ENCODE measurements around the gene DDX39A. TPM values are rescaled to one million over a fixed set of nuclear protein-coding genes. Genes with fewer than 3 reads are reported as not detected.
"Not testable (repeated sequence)": the region's sequence is repeated elsewhere in the genome, so short reads cannot be mapped to it uniquely, and the experiment has no call there.

Gene DDX39A
- total RNA-seq, 1 donor from 2014 or later: 66.9 TPM

- Mint-ChIP-seq H3K27me3 (no peaks in the 10 kb centered on the region), H3K36me3 (ENCODE audit: insufficient read depth) (no peaks in the 10 kb centered on the region), H3K4me1 (ENCODE audit: low read depth) (peaks cover 7% of the 10 kb centered on the region), H3K27ac (no peak overlapping the region), H3K4me3 (ENCODE audit: low read depth) (no peak overlapping the region), H3K9me3 (ENCODE audit: low read depth) (no peaks in the 10 kb centered on the region)
- TF ChIP-seq CTCF (IDR thresholded peaks at IDR 0.05; ENCODE audit: unreplicated experiment): no peak
- DNase-seq (ENCODE audit: low spot score, unreplicated experiment): no peak
Observed at GRCh38 chr19:14377883-14378328, 41.2 kb downstream of the DDX39A start.

GRCh38 chr19:14375582-14376291 is 43.4 kb downstream of the DDX39A start:
- H3K9me3 Mint-ChIP-seq (ENCODE audit: low read depth): no peaks in the 10 kb centered on the region
- no peak for DNase-seq (ENCODE audit: low spot score, unreplicated experiment)
- TF ChIP-seq CTCF (IDR thresholded peaks at IDR 0.05; ENCODE audit: unreplicated experiment): no peak
- H3K4me3 Mint-ChIP-seq (ENCODE audit: low read depth): no peak overlapping the region
- no peaks in the 10 kb centered on the region for H3K27me3 Mint-ChIP-seq
- H3K27ac Mint-ChIP-seq: no peak overlapping the region
- peaks cover 6% of the 10 kb centered on the region for H3K4me1 Mint-ChIP-seq (ENCODE audit: low read depth)
- H3K36me3 Mint-ChIP-seq (ENCODE audit: insufficient read depth): no peaks in the 10 kb centered on the region

- Mint-ChIP-seq H3K9me3 (ENCODE audit: low read depth) (no peaks in the 10 kb centered on the region), H3K36me3 (ENCODE audit: insufficient read depth) (no peaks in the 10 kb centered on the region), H3K4me1 (ENCODE audit: low read depth) (peaks cover 6% of the 10 kb centered on the region), H3K27ac (no peak overlapping the region), H3K4me3 (ENCODE audit: low read depth) (no peak overlapping the region), H3K27me3 (no peaks in the 10 kb centered on the region)
- no peak for DNase-seq (ENCODE audit: low spot score, unreplicated experiment)
- no peak for TF ChIP-seq CTCF (IDR thresholded peaks at IDR 0.05; ENCODE audit: unreplicated experiment)
Observed at GRCh38 chr19:14375055-14375581, 44.0 kb downstream of the DDX39A start.

GRCh38 chr19:14374313-14374712 is 44.8 kb downstream of the DDX39A start:
- not testable (repeated sequence) for DNase-seq (ENCODE audit: low spot score, unreplicated experiment); H3K27ac Mint-ChIP-seq; H3K27me3 Mint-ChIP-seq; H3K36me3 Mint-ChIP-seq (ENCODE audit: insufficient read depth); H3K4me3 Mint-ChIP-seq (ENCODE audit: low read depth); H3K9me3 Mint-ChIP-seq (ENCODE audit: low read depth); H3K4me1 Mint-ChIP-seq (ENCODE audit: low read depth)

- H3K36me3 Mint-ChIP-seq (ENCODE audit: insufficient read depth); H3K4me3 Mint-ChIP-seq (ENCODE audit: low read depth); H3K27me3 Mint-ChIP-seq; H3K4me1 Mint-ChIP-seq (ENCODE audit: low read depth); H3K9me3 Mint-ChIP-seq (ENCODE audit: low read depth); H3K27ac Mint-ChIP-seq; DNase-seq (ENCODE audit: low spot score, unreplicated experiment): not testable (repeated sequence)
Observed at GRCh38 chr19:14372384-14373077, 46.6 kb downstream of the DDX39A start.

GRCh38 chr19:14371301-14371821 is 47.8 kb downstream of the DDX39A start:
- no peaks in the 10 kb centered on the region for H3K27me3 Mint-ChIP-seq
- H3K4me3 Mint-ChIP-seq (ENCODE audit: low read depth): no peak overlapping the region
- no peak overlapping the region for H3K27ac Mint-ChIP-seq
- H3K4me1 Mint-ChIP-seq (ENCODE audit: low read depth): no peaks in the 10 kb centered on the region
- no peaks in the 10 kb centered on the region for H3K36me3 Mint-ChIP-seq (ENCODE audit: insufficient read depth)
- TF ChIP-seq CTCF (IDR thresholded peaks at IDR 0.05; ENCODE audit: unreplicated experiment): no peak
- DNase-seq (ENCODE audit: low spot score, unreplicated experiment): no peak
- no peaks in the 10 kb centered on the region for H3K9me3 Mint-ChIP-seq (ENCODE audit: low read depth)

All from progenitor cell of endocrine pancreas (in vitro differentiated cells).